PC-3 (cell line): ENCODE results near the gene NTM. TPM values are rescaled to one million over a fixed set of nuclear protein-coding genes. Genes with fewer than 3 reads are reported as not detected.

Experiments
- ATAC-seq: fragments of 200-7000 bp; cut with Tn5 transposase; 2 replicates; pipeline ENCODE4 v1.9.1; 2020; ENCODE audit warnings: mild to moderate bottlenecking, moderate library complexity
- BruUV-seq: library from RNA; stranded (reverse); fragments of 400-500 nt; replicated peaks from 2 replicates; lab custom pipeline; 2021; lab: Mats Ljungman, UMichigan
- CTCF ChIA-PET: fragments of 300-600 bp; sonication (Branson Sonifier 250); formaldehyde crosslinking; loops from one replicate; lab custom pipeline; 2022; ENCODE audit warnings: antibody characterized with exemption; lab: Charles Lee
- POLR2A ChIA-PET: fragments of 300-600 bp; sonication (Branson Sonifier 250); formaldehyde crosslinking; loops from one replicate; lab custom pipeline; 2022; ENCODE audit warnings: antibody characterized with exemption; ENCODE audit not compliant: unreplicated experiment; lab: Charles Lee
- DNase-seq: peaks from one replicate; pipeline ENCODE4 v3.0.0-alpha.2; 2015
- H2AFZ ChIP-seq: fragments of 300-600 bp; sonication (generic); 2 replicates; pipeline ENCODE4 v1.6.0; 2016; ENCODE audit warnings: antibody characterized with exemption, low read length
- H3F3A ChIP-seq: fragments of 300-600 bp; sonication (generic); one replicate; pipeline ENCODE4 v1.6.0; 2017; ENCODE audit warnings: antibody characterized with exemption, low read length, control low read depth, mild to moderate bottlenecking; ENCODE audit not compliant: unreplicated experiment
- H3K27ac ChIP-seq: fragments of 300-600 bp; sonication (generic); 2 replicates; pipeline ENCODE4 v1.5.1; 2016; ENCODE audit warnings: mild to moderate bottlenecking, low read length
- H3K27me3 ChIP-seq: fragments of 300-600 bp; sonication (generic); 2 replicates; pipeline ENCODE4 v1.6.1; 2016; ENCODE audit warnings: low read length, mixed read lengths
- H3K36me3 ChIP-seq: fragments of 300-600 bp; sonication (generic); 2 replicates; pipeline ENCODE4 v1.6.1; 2016; ENCODE audit warnings: low read depth, mixed run types, low read length, mixed read lengths
- H3K4me1 ChIP-seq: fragments of 300-600 bp; sonication (generic); 2 replicates; pipeline ENCODE4 v1.5.1; 2016; ENCODE audit warnings: low read length; ENCODE audit not compliant: insufficient read depth
- H3K4me2 ChIP-seq: fragments of 300-600 bp; sonication (generic); 2 replicates; pipeline ENCODE4 v1.6.0; 2016; ENCODE audit warnings: low read length
- H3K4me3 ChIP-seq: fragments of 300-600 bp; sonication (generic); 2 replicates; pipeline ENCODE4 v1.5.1; 2016; ENCODE audit warnings: mild to moderate bottlenecking, low read length, mixed read lengths
- H3K79me2 ChIP-seq: fragments of 300-600 bp; sonication (generic); 2 replicates; pipeline ENCODE4 v1.6.1; 2017; ENCODE audit warnings: low read length, mixed read lengths
- H3K9ac ChIP-seq: fragments of 300-600 bp; sonication (generic); 2 replicates; pipeline ENCODE4 v1.6.0; 2016; ENCODE audit warnings: mild to moderate bottlenecking, low read length
- H3K9me2 ChIP-seq: fragments of 300-600 bp; sonication (generic); replicated peaks from 2 replicates; pipeline ENCODE4 v1.6.1; 2016; ENCODE audit warnings: mixed run types, low read length, mixed read lengths
- H3K9me3 ChIP-seq: fragments of 300-600 bp; sonication (generic); 2 replicates; pipeline ENCODE4 v1.6.1; 2016; ENCODE audit warnings: low read length, mixed read lengths
- H4K20me1 ChIP-seq: fragments of 300-600 bp; sonication (generic); 2 replicates; pipeline ENCODE4 v1.6.1; 2016; ENCODE audit warnings: low read length, mixed read lengths
- EZH2 ChIP-seq: fragments of 300-600 bp; sonication (generic); IDR thresholded peaks from one replicate; pipeline ENCODE4 v1.6.1; 2017; ENCODE audit warnings: antibody characterized with exemption, mild to moderate bottlenecking, low read length; ENCODE audit not compliant: unreplicated experiment
- EZH2phosphoT487 ChIP-seq: fragments of 300-600 bp; sonication (generic); IDR thresholded peaks from 2 replicates; pipeline ENCODE4 v1.6.1; 2018; ENCODE audit warnings: mild to moderate bottlenecking, antibody characterized with exemption, low read length, borderline replicate concordance
- intact Hi-C: fragments of 100-400 bp; cut with micrococcal nuclease; formaldehyde crosslinking; loops from 2 replicates; pipeline ENCODE4 v1.9.0; 2023
- total RNA-seq: library from RNA; depleted of rRNA; stranded (reverse); fragments of >200 nt; gene quantifications from 2 replicates; pipeline ENCODE4 v1.2.3, GENCODE V29; 2014
- TF ChIP-seq, protein P1 (sequence below): fragments of 300-600 bp; sonication (generic); conservative IDR thresholded peaks from 2 replicates; pipeline ENCODE4 v1.5.1; 2017; ENCODE audit warnings: antibody characterized with exemption, low read depth, mild to moderate bottlenecking, low read length

Gene NTM
- total RNA-seq, 1 experiment from 2014 or later, result not detected

DNA sequence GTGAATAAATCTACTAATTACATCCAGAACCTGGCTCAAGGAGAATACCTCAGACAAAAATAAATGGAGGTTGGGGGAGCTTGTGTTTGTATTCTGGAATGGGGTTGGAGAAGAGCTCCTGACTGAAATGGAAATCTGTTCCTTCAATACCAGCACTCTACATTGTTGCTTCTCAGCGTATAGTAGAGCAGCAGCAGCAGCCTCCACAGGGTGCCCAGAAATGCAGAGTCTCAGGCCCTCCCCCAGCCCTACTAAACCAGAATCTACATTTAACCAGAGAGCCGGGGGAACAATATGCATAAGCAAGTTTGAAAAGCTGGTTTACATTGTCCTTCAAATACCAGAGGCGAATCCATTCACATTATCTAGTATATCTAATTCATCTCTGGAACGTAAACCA, 474.8 kb downstream of the NTM start:
- Histone ChIP-seq H3K36me3 (no peaks in the 10 kb centered on the region), H3K27me3 (peaks cover 40% of the 10 kb centered on the region), H3K9ac (no peak overlapping the region), H3K4me3 (no peak overlapping the region), H4K20me1 (no peaks in the 10 kb centered on the region), H3K9me3 (no peaks in the 10 kb centered on the region), H3K4me2 (no peak overlapping the region), H3K4me1 (no peaks in the 10 kb centered on the region), H2AFZ (no peak overlapping the region), H3K9me2 (no peaks in the 10 kb centered on the region), H3K79me2 (no peaks in the 10 kb centered on the region), H3K27ac (no peak overlapping the region), H3F3A (no peaks in the 10 kb centered on the region)
- ChIA-PET POLR2A (no interaction called here), CTCF (no interaction called here)
- ATAC-seq, result no peak
- BruUV-seq, result no TSS peak
- TF ChIP-seq, protein P1, sequence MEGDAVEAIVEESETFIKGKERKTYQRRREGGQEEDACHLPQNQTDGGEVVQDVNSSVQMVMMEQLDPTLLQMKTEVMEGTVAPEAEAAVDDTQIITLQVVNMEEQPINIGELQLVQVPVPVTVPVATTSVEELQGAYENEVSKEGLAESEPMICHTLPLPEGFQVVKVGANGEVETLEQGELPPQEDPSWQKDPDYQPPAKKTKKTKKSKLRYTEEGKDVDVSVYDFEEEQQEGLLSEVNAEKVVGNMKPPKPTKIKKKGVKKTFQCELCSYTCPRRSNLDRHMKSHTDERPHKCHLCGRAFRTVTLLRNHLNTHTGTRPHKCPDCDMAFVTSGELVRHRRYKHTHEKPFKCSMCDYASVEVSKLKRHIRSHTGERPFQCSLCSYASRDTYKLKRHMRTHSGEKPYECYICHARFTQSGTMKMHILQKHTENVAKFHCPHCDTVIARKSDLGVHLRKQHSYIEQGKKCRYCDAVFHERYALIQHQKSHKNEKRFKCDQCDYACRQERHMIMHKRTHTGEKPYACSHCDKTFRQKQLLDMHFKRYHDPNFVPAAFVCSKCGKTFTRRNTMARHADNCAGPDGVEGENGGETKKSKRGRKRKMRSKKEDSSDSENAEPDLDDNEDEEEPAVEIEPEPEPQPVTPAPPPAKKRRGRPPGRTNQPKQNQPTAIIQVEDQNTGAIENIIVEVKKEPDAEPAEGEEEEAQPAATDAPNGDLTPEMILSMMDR, result no peak
- TF ChIP-seq EZH2phosphoT487 (no peak), EZH2 (no peak)
- DNase-seq, result no peak
- intact Hi-C loops, result no loop called here

DNA sequence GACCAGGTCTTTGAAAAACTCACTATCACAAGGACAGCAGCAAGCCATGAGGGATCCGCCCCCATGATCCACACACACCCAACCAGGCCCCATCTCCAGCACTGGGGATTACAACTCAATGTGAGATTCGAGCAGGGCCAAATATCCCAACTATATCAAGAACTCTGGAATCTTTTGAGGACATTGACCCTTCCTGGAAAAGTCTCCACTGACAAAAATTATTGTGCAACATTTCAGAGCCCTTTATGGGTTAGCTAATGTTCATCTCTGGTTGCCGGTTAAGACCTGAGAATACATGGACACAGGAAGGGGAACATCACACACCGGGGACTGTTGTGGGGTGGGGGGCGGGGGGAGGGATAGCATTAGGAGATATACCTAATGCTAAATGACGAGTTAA, 479.1 kb downstream of the NTM start:
- no peak overlapping the region for H3K27ac ChIP-seq
- H3K9me3 ChIP-seq, result no peaks in the 10 kb centered on the region; the same call in 1 of the 2 replicates
- no peaks in the 10 kb centered on the region for H3F3A ChIP-seq
- peaks cover 42% of the 10 kb centered on the region; the same call in 1 of the 2 replicates for H3K27me3 ChIP-seq
- no peaks in the 10 kb centered on the region for H4K20me1 ChIP-seq
- H3K79me2 ChIP-seq, result no peaks in the 10 kb centered on the region
- no peaks in the 10 kb centered on the region for H3K36me3 ChIP-seq
- H2AFZ ChIP-seq, result no peak overlapping the region
- no TSS peak for BruUV-seq
- CTCF ChIA-PET, result no interaction called here
- TF ChIP-seq EZH2phosphoT487 (no peak), EZH2 (no peak)
- TF ChIP-seq, protein P1, result no peak
- POLR2A ChIA-PET, result no interaction called here
- H3K9ac ChIP-seq, result no peak overlapping the region
- ATAC-seq (no peak), DNase-seq (no peak)
- H3K4me1 ChIP-seq, result no peaks in the 10 kb centered on the region
- no peak overlapping the region for H3K4me2 ChIP-seq
- intact Hi-C loops, result no loop called here
- no peaks in the 10 kb centered on the region for H3K9me2 ChIP-seq
- H3K4me3 ChIP-seq, result no peak overlapping the region

DNA sequence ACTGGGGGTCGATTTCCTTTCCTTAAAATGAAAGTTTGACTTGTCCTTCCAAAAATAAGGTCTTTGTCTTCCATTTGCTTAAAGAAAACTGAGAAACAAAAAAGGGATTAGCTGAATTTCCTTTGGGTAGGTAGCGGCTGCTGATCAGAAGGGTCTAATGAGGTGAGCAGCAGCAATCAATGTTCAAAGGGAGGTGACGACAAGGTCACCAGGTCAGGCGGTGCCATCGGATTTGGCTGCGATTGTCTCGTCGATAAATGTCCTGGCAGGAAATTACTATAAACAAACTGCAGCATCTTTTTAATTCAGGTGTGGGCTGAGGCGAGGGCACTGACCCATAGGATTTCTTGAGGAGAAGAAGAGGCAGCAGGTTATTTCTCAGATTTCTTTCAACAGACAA, 480.1 kb downstream of the NTM start:
- intact Hi-C loops, result no loop called here
- BruUV-seq, result no TSS peak

More for the DNA sequence above, 480.1 kb downstream of the NTM start:
- H3F3A ChIP-seq, result no peaks in the 10 kb centered on the region
- no peaks in the 10 kb centered on the region for H4K20me1 ChIP-seq
- H3K9me2 ChIP-seq, result no peaks in the 10 kb centered on the region
- DNase-seq (no peak), ATAC-seq (no peak)
- H3K9me3 ChIP-seq, result no peaks in the 10 kb centered on the region; the same call in 1 of the 2 replicates
- POLR2A ChIA-PET, result no interaction called here
- H3K4me2 ChIP-seq, result no peak overlapping the region
- no peaks in the 10 kb centered on the region for H3K36me3 ChIP-seq
- H3K9ac ChIP-seq, result no peak overlapping the region
- no peaks in the 10 kb centered on the region for H3K79me2 ChIP-seq
- peaks cover 42% of the 10 kb centered on the region; the same call in 1 of the 2 replicates for H3K27me3 ChIP-seq
- no peak overlapping the region for H2AFZ ChIP-seq
- H3K4me1 ChIP-seq, result no peaks in the 10 kb centered on the region
- TF ChIP-seq EZH2, result no peak
- TF ChIP-seq EZH2phosphoT487, result no peak
- TF ChIP-seq, protein P1, result no peak
- CTCF ChIA-PET, result no interaction called here
- no peak overlapping the region for H3K4me3 ChIP-seq
- no peak overlapping the region for H3K27ac ChIP-seq
